PFSK-1 (cell line): ENCODE results near the gene PTPRN2.

Source experiments
- POLR2AphosphoS5 ChIP-seq: IDR thresholded peaks from 2 replicates; pipeline ENCODE4 v1.6.1; 2012; ENCODE audit warnings: low read depth, mild to moderate bottlenecking, control low read depth, low read length, moderate library complexity
- REST ChIP-seq, 2 experiments: IDR thresholded peaks; 2 replicates each; pipeline versions ENCODE4 v1.6.1 to v1.8.0; 2011 to 2012; ENCODE audit warnings: low read depth in 2 of 2, low read length in 2 of 2, control low read depth in 1 of 2, inconsistent platforms in 1 of 2, mild to moderate bottlenecking in 1 of 2, moderate library complexity in 1 of 2; ENCODE audit not compliant: insufficient read depth in 1 of 2
- SIN3A ChIP-seq: IDR thresholded peaks from 2 replicates; pipeline ENCODE4 v1.6.1; 2012; ENCODE audit warnings: mild to moderate bottlenecking, low read length, moderate library complexity, borderline replicate concordance; ENCODE audit not compliant: insufficient read depth
- TAF1 ChIP-seq: IDR thresholded peaks from 2 replicates; pipeline ENCODE4 v1.6.1; 2012; ENCODE audit warnings: low read length, control low read depth, borderline replicate concordance; ENCODE audit not compliant: insufficient read depth

GRCh38 chr7:157516311-157516710 is 1071.3 kb downstream of the PTPRN2 start:
- TF ChIP-seq POLR2AphosphoS5: no peak
- no peak for TF ChIP-seq REST (IDR thresholded peaks at IDR 0.05; ENCODE audit: insufficient read depth in 1 of 2, low read depth in 2 of 2, low read length in 2 of 2)
- no peak for TF ChIP-seq TAF1
- TF ChIP-seq SIN3A: no peak
